EH (cell line): ENCODE data around the gene CHN1.
A peak's percentile ranks its signal among the peaks of the same experiment; 100 is the strongest.

Source experiments
- DNase-seq: peaks from one replicate; pipeline ENCODE4 v3.0.0-alpha.2; 2015; ENCODE audit warnings: low read depth

Gene CHN1

GRCh38 chr2:174870787-174871186 lies 134.4 kb downstream of the CHN1 start:
- no peak for DNase-seq

DNA sequence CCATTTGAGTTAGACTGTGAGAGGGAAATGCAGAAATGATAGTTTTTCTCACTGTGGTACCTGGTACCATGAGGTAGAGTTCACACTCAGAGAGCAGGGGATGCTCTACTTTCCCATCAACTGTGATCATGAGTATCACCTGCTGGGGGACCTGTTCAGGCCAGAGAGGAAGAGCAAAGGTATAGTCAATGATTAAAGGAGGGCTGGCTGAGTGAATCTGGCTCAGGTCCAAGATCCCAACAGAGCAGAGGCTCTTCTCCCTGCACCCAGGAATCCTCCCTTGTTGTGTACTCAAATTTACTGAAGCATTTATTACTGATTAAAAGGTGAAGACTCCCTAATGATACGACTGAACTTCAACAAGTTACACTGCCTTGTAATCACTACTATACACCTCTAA lies 136.3 kb downstream of the CHN1 start:
- DNase-seq, result no peak

GRCh38 chr2:174866421-174866820 lies 138.8 kb downstream of the CHN1 start:
- no peak for DNase-seq

DNA sequence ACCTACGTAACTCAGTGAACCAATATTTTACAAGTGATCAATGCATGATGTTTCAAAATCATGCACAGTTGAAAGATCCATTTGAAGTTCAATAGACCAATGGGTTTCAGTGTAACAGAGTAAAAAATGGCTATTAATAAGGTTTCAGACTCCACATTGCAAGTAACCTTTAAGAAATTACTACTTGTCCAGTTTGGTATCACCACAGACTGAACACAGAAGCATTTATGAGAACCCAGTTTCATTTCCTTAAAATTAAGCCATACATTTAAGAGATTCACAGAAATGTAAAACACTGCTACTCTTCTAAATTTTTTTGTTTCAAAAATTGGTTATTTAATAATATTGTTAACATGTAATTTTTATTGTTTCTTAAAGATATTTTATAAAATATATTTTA lies 142.0 kb downstream of the CHN1 start:
- DNase-seq, result no peak

- no peak for DNase-seq
Measured at GRCh38 chr2:174859563-174860169, 145.5 kb downstream of the CHN1 start.

- DNase-seq, result no peak
Measured at GRCh38 chr2:174858745-174859144, 146.4 kb downstream of the CHN1 start.

GRCh38 chr2:174856447-174856846 lies 148.7 kb downstream of the CHN1 start:
- no peak for DNase-seq

DNA sequence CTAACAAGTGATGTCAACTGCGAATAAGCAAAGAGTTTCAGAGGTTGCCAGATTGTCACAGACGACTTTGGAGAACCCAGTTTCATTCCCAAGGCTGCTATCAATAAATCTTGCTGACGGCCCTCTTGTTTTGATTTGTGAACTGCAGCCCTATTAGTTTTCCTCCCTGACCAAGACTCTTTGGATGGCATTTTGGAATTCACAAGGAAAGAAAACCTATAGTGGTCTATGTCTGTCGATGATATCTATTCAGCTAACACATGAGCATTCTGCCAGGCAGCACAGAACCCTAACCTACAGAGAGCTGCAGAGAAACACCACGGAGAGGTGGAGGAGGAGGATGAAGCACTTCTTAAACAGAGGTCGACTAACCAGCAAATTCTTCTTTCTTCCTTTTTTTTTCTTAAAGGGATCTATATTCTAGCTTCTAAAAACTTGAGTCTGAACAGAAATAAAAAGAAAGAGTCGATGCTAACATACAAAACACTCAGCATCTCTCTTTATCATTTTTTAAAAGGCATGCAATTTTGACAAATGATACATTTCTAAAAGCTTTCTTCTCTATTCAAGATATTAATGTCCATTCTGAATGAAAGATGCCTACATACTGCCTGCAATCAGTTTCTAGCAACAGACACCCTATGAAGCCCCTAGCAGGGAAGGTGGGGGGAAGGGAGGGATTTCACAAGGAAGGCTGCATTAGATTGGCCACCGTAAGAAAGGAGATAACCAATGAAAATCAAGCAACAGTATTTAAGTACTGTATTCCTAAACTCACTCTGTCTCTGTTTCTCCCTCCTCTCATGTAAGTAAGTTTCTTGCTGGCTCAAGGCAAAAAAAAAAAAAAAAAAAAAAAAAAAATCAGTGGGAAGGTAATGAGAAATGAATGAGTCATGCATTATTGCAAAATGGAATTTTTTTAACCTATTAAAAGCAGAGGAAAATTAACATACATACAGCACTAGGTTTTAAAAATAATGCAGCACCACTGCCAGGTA lies 157.9 kb downstream of the CHN1 start:
- peak; percentile 79 for DNase-seq

- peak; percentile 33 for DNase-seq
Measured at GRCh38 chr2:174846218-174846617, 159.0 kb downstream of the CHN1 start.

DNA sequence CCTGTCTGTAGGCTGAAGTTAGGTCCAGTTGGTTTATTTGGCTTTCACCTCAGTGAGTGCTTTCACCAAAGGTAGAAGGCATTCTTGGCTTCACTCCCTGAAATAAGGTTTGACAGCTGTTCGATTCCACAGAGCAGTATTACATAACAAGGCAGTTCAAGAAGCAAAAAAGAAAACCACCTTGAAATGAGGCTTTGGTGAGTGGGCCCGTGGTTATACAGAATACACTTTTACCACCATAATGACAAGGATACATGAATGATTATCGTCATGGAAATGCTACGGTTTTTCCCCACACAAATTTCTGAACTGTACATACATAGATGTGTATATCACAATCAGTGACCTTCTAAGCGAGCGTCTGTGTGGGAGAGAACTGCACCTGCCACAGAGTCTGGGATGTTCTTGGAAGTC lies 160.9 kb downstream of the CHN1 start:
- DNase-seq, result no peak

DNA sequence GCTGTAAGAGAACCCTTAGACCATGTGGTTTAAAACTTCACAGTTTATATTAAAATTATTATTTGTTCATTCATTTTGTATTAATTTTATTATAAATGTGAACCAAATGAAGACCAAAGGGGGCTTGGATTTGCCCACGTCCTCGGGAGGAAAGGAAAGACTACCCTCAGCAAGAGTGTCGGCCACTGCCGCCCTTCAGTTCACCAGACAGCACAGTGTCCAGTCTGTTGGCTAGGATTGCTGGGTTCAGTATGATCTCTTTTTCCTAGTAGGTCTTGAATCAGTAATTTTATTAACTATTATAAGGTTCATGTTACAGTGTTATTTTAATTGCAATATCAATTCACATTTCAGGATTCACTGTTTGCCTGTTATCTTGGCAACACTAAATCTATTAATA lies 162.7 kb downstream of the CHN1 start:
- no peak for DNase-seq

GRCh38 chr2:174841936-174842335 lies 163.2 kb downstream of the CHN1 start:
- no peak for DNase-seq

GRCh38 chr2:174841350-174841749 lies 163.8 kb downstream of the CHN1 start:
- DNase-seq, result no peak

DNA sequence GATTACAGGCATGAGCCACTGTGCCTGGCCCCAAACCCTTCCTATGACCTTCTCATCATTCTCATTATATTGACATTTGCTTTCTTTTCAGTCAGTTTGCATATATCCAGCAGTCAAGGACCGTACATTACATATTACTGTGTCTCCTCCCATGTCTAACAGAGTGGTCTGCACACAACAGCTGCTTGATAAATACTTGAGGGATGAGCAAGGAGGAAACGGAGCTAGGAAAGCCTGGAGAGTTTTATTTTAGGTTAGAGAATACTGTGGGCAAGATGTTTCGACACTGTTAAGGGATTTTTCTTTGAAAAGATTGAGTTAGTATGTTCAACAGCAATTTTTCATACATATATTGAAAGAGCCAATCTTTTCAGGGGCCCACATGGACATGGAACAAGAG lies 164.7 kb downstream of the CHN1 start:
- peak; percentile 85 for DNase-seq

DNA sequence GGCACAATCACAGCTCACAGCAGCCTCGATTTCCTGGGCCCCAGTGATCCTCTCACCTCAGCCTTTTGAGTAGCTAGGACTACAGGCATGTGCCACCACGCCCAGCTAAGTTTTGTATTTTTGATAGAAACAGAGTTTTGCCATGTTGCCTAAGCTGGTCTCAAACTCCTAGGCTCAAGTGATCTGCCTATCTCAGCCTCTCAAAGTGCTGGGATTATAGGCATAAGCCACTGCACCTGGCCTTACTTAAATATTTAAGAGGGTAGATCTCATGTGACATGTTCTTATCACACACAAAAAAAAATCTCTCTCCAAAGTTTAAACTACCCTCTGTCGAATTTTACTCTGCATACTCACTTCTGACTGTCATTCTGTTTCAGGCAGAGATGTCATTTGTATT lies 165.5 kb downstream of the CHN1 start:
- DNase-seq, result no peak

DNA sequence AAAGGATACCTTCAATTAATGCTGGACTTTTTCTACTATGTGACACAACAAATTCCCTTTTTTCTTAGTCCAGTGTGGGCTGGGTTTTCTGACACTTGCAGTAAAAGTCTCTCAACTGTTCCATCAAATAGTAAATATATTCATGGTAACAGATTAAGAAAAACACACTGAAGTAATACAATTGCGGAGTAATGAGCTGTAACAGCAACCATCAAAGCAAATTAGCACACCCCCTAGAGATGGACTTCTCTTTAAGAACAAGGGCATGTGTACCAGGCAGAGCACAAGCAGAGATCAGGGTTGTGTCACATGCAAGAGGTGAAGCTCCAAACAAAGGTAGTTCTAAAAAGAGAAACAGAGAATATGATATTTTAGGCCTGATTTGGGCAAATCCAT lies 168.2 kb downstream of the CHN1 start:
- DNase-seq, result no peak

DNA sequence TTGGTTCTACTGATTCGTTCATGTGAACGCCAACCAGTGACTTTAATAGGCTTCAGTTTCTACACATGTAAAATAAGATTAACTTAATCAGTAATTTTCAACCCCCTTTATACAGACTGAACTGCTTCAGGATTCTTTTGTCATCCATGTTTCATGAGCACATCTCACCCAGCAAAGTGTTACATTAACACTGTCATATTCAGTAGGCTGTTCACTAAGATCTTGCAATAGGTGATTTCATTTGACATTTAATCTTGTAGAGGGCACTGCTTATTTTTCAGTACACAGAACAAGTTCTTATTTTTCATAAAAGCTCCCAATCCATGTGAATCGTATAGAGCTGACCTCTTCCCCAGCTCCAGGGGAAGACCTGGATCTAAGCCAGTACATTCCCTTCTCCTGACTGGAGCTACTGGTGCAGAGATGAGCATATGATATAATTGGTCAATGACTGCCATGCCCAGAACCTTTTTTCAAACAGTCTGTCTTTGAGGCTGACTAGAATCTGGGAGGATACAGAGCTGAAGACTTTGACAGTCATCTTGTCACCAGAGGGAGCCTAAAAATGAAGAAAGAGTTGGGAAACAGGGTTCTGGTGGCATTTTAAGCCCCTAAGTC lies 168.7 kb downstream of the CHN1 start:
- DNase-seq, result peak; percentile 98

DNA sequence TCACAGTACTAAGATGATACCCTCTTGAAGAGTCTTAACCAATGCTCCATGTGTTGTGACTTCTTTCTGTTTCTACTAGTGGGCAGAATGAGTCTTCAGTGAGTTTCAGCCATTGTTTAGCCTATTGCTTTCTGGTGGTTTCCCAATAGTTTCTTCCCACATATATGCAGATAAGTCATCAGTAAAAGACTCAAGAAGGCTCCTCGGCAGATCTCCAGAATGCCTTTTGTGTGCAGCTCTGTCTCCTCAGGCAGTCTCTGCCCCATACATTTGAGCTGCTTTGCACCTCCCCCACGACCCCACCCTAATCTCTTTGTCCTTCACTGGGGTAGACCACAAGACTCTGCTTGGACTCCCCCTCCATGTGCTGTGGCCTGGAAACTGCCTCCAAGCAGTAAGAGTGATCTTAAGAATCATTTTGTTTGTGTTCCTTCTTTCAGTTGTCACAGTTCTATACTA lies 169.4 kb downstream of the CHN1 start:
- DNase-seq, result peak; percentile 97

GRCh38 chr2:174833737-174834136 lies 171.4 kb downstream of the CHN1 start:
- DNase-seq, result peak; percentile 24

DNA sequence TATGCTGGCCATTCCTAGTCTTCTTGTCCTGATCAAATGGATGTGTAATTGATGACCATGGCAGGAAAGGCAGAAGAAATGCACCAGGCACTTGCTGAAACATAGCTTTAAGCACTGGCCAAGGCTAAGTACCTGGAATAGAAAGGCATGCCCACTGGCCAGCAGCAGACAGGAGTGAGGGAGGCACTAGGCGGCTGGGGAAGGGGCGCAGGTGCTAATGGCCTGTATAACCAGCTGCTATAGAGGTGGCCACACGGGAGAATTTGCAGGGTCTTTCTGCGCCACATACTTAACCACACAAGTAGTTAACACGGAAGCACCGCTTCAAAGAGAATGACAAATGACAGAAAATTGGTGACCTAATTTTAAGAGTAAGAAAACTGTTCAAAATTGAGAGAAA lies 174.6 kb downstream of the CHN1 start:
- no peak for DNase-seq

DNA sequence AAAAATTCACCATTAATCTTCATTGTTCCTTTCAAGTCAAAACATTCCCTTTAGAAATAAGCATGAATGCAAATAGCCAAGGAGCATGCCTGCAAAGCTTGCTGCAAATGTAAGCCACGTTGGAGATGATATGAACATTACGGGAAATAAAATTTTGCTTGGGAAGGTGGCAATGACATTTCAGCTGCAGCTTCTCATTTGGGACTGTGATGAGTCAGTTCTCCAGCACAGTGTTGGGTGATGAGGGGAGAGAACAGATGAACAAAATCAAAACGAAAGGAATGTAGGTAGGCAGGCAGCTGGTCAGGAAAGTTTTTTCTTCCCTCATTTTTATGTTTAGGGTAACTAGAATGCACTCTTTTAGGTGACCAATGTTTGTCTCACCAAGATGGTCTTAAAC lies 175.6 kb downstream of the CHN1 start:
- no peak for DNase-seq

GRCh38 chr2:174827371-174828369 lies 177.5 kb downstream of the CHN1 start:
- peak; percentile 38 for DNase-seq
